ENCODE results near the gene PRH2. TPM values are rescaled to one million over a fixed set of nuclear protein-coding genes. Genes with fewer than 3 reads are reported as not detected.

Gene PRH2
- total and polyA plus RNA-seq, 9 of the 15 experiments (the other 6 are each of a cell fraction or from before 2014, with no cell fraction given), result 0.18 to 0.81 (median 0.24) TPM; not detected in 6

DNA sequence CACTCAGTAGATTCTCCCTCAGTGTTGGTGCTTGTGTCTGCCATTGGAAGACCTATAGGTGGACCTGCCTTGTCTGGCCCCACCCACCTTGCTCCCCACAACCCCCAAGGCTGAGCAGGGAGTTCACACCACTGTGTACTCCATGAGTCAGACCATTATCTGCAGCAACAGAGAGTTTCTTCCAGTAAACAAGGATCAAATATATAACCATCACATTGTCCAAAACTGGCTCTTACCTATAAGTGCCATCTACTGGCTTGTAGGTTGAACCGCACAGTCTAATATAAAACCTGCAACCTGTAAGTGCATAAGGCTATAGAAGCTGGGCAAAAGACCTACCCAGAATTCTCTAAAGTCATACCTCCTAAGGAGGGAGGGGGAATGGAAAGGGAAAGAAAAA, 27.6 kb upstream of the PRH2 start:
- BruUV-seq (replicated peaks), result no TSS peak
- no peaks in the 10 kb centered on the region for H3K79me2 ChIP-seq (ENCODE audit: control insufficient read depth, insufficient read depth, low read length)
- ChIA-PET POLR2A (no interaction called here), CTCF (ENCODE audit: low intra/inter-chr PET ratio) (no interaction called here)
- no peak overlapping the region for H3K9ac ChIP-seq (ENCODE audit: insufficient read depth in 1 of 2, low read depth in 2 of 2, low read length in 2 of 2)
- H3K4me1 ChIP-seq (replicated peaks in 1 of 2; ENCODE audit: control insufficient read depth in 2 of 2, insufficient read depth in 2 of 2, low read length in 2 of 2), result no peaks in the 10 kb centered on the region; a peak in 1 of 5 replicates
- WGBS (ENCODE audit: insufficient coverage, low coverage, missing lambda C conversion rate), result 10% methylated on average over 1 of the region's 1 CpG
- H3K4me3 ChIP-seq, result no peak overlapping the region
- no peaks in the 10 kb centered on the region for H3K36me3 ChIP-seq (ENCODE audit: control insufficient read depth, insufficient read depth, low read length)
- no peaks in the 10 kb centered on the region for H3K9me1 ChIP-seq (ENCODE audit: control insufficient read depth, insufficient read depth, low read length)
- no peak overlapping the region for H2AFZ ChIP-seq (ENCODE audit: low read depth, low read length)
- in situ Hi-C loops (cut with MboI) (no loop called here), intact Hi-C loops (cut with micrococcal nuclease) (no loop called here)
- FAIRE-seq (peak; percentile 26), DNase-seq (ENCODE audit: extremely low read depth in 1 of 4, low spot score in 3 of 4) (peak in 3 of 4 experiments; percentile 3 to 38 (median 25)), ATAC-seq (peak; percentile 72)
- H3K4me2 ChIP-seq (ENCODE audit: insufficient read depth, low read length), result no peak overlapping the region
- no peak overlapping the region for H3K27ac ChIP-seq (ENCODE audit: extremely low read depth, low read depth, low read length)
- no peaks in the 10 kb centered on the region for H3K9me3 ChIP-seq (replicated peaks; ENCODE audit: control insufficient read depth, insufficient read depth, low read depth, low read length)
- H4K20me1 ChIP-seq (replicated peaks; ENCODE audit: control insufficient read depth, insufficient read depth, low read length), result no peaks in the 10 kb centered on the region
- H3K27me3 ChIP-seq (ENCODE audit: control insufficient read depth in 2 of 2, insufficient read depth in 2 of 2, low read length in 2 of 2), result no peaks in the 10 kb centered on the region
- TF ChIP-seq ARHGAP35 (IDR thresholded peaks at IDR 0.05; ENCODE audit: partially characterized antibody) (no peak), RFX1 (IDR thresholded peaks at IDR 0.05) (no peak), ZNF778 (CRISPR knock-in tag; IDR thresholded peaks at IDR 0.05) (no peak), ZNF146 (CRISPR knock-in tag; IDR thresholded peaks at IDR 0.05; ENCODE audit: unreplicated experiment) (no peak), ZKSCAN8 (CRISPR knock-in tag; IDR thresholded peaks at IDR 0.05) (peak; percentile 83; the same call in 1 of the 2 replicates), KLF1 (tag; IDR thresholded peaks at IDR 0.05) (no peak), NR2F6 (CRISPR knock-in tag; IDR thresholded peaks at IDR 0.05) (no peak), PCBP1 (IDR thresholded peaks at IDR 0.05; ENCODE audit: low read depth, low read length, poor library complexity, severe bottlenecking) (no peak), KDM4B (IDR thresholded peaks at IDR 0.05; ENCODE audit: borderline replicate concordance in 2 of 2, low read depth in 1 of 2) (no peak), FOXK1 (CRISPR knock-in tag; IDR thresholded peaks at IDR 0.05; ENCODE audit: borderline replicate concordance) (no peak), TCF3 (CRISPR knock-in tag; IDR thresholded peaks at IDR 0.05) (peak; percentile 61), MTF1 (CRISPR knock-in tag; IDR thresholded peaks at IDR 0.05; ENCODE audit: borderline replicate concordance) (no peak), CTCFL (IDR thresholded peaks at IDR 0.05; ENCODE audit: borderline replicate concordance, insufficient read depth, low read depth, low read length, poor library complexity, severe bottlenecking) (no peak), FOXK2 (conservative IDR thresholded peaks at IDR 0.05 in 1 of 2, IDR thresholded peaks at IDR 0.05 in 1 of 2; ENCODE audit: low read depth in 2 of 2) (0 out of 4 replicates have a peak, but pooled peaks of 1 of the 2 experiments have one; percentile 34), U2AF1 (optimal IDR thresholded peaks at IDR 0.05; ENCODE audit: low read depth, low read length) (no peak), CXXC5 (CRISPR knock-in tag; IDR thresholded peaks at IDR 0.05) (no peak), ZNF384 (IDR thresholded peaks at IDR 0.05; ENCODE audit: low read depth, low read length) (no peak), ZNF639 (CRISPR knock-in tag; conservative IDR thresholded peaks at IDR 0.05 in 1 of 2, IDR thresholded peaks at IDR 0.05 in 1 of 2) (no peak), ZNF175 (CRISPR knock-in tag; IDR thresholded peaks at IDR 0.05; ENCODE audit: low read depth) (no peak)

Measured in K562 (cell line).